Left renal pelvis (tissue), 4 donors: Measurements from ENCODE around the gene TRPM5. TPM values are rescaled to one million over a fixed set of nuclear protein-coding genes. Genes with fewer than 3 reads are reported as not detected.

Source experiments
- DNase-seq, 4 donors: peaks; one replicate each; pipeline ENCODE4 v3.0.0-alpha.2; 2013; ENCODE audit warnings: low read depth in 4 of 4, low spot score in 3 of 4
- polyA plus RNA-seq, 4 donors: library from polyadenylated mRNA; unstranded; fragments of 120-200 nt; gene quantifications; one replicate each; pipeline ENCODE4 v1.2.1, GENCODE V29; 2013; ENCODE audit not compliant: insufficient read length in 4 of 4

The TRPM5 gene
- polyA plus RNA-seq, 4 donors = 0.61 to 5.6 (median 2.4) TPM

GRCh38 chr11:2470495-2470894 lies 26.2 kb upstream of the TRPM5 start:
- no peak for DNase-seq

GRCh38 chr11:2468363-2469235 lies 24.3 kb upstream of the TRPM5 start:
- no peak for DNase-seq

GRCh38 chr11:2467695-2468055 lies 23.4 kb upstream of the TRPM5 start:
- DNase-seq = no peak

- DNase-seq = no peak
Measured at GRCh38 chr11:2466869-2467694, 22.8 kb upstream of the TRPM5 start.

- no peak for DNase-seq
Measured at GRCh38 chr11:2466069-2466801, 21.9 kb upstream of the TRPM5 start.

- DNase-seq = no peak
Measured at GRCh38 chr11:2465202-2466068, 21.1 kb upstream of the TRPM5 start.

GRCh38 chr11:2464451-2465165 lies 20.3 kb upstream of the TRPM5 start:
- no peak for DNase-seq

GRCh38 chr11:2463766-2464277 lies 19.5 kb upstream of the TRPM5 start:
- no peak for DNase-seq

GRCh38 chr11:2462986-2463765 lies 18.9 kb upstream of the TRPM5 start:
- no peak for DNase-seq

- no peak for DNase-seq
Measured at GRCh38 chr11:2462543-2462985, 18.2 kb upstream of the TRPM5 start.

GRCh38 chr11:2461956-2462542 lies 17.7 kb upstream of the TRPM5 start:
- DNase-seq = no peak

GRCh38 chr11:2461253-2461955 lies 17.1 kb upstream of the TRPM5 start:
- no peak for DNase-seq

- no peak for DNase-seq
Measured at GRCh38 chr11:2460540-2461252, 16.4 kb upstream of the TRPM5 start.

GRCh38 chr11:2459796-2460531 lies 15.7 kb upstream of the TRPM5 start:
- no peak for DNase-seq

- DNase-seq = no peak
Measured at GRCh38 chr11:2459016-2459725, 14.9 kb upstream of the TRPM5 start.
